Neural cell (in vitro differentiated cells): ENCODE results near the gene CEP55. TPM values are rescaled to one million over a fixed set of nuclear protein-coding genes. Genes with fewer than 3 reads are reported as not detected.

Source experiments
- H2AFZ ChIP-seq: fragments of 200-600, 300-800 bp; sonication (generic), shearing (Covaris generic); 2 replicates; pipeline ENCODE4 v1.6.0; 2014; ENCODE audit warnings: low read depth, mild to moderate bottlenecking, antibody characterized with exemption, low read length, moderate library complexity
- H3F3A ChIP-seq: fragments of 200-600 bp; shearing (Covaris generic); 2 replicates; pipeline ENCODE4 v1.6.1; 2016; ENCODE audit warnings: mild to moderate bottlenecking, moderate library complexity, mixed read lengths, antibody characterized with exemption, low read length; ENCODE audit not compliant: insufficient read depth, poor library complexity, severe bottlenecking
- H3K27ac ChIP-seq: fragments of 200-600, 300-800 bp; sonication (generic), shearing (Covaris generic); 2 replicates; pipeline ENCODE4 v1.5.1; 2014; ENCODE audit warnings: mild to moderate bottlenecking, low read length, moderate library complexity
- H3K27me3 ChIP-seq: fragments of 300-800, 200-600 bp; sonication (generic), shearing (Covaris generic); 2 replicates; pipeline ENCODE4 v1.6.0; 2014; ENCODE audit warnings: mild to moderate bottlenecking, low read depth, low read length, moderate library complexity; ENCODE audit not compliant: insufficient read depth
- H3K36me3 ChIP-seq: fragments of 300-800, 200-600 bp; sonication (generic), shearing (Covaris generic); 2 replicates; pipeline ENCODE4 v1.5.1; 2014; ENCODE audit warnings: mild to moderate bottlenecking, antibody characterized with exemption, low read length, moderate library complexity; ENCODE audit not compliant: insufficient read depth
- H3K4me2 ChIP-seq: fragments of 300-800, 200-600 bp; sonication (generic), shearing (Covaris generic); 2 replicates; pipeline ENCODE4 v1.6.0; 2014; ENCODE audit warnings: mild to moderate bottlenecking, low read length
- H3K4me3 ChIP-seq: fragments of 300-800, 200-600 bp; sonication (generic), shearing (Covaris generic); 2 replicates; pipeline ENCODE4 v1.5.1; 2014; ENCODE audit warnings: mild to moderate bottlenecking, low read length, moderate library complexity
- H3K79me2 ChIP-seq: fragments of 200-600 bp; shearing (Covaris generic); replicated peaks from 2 replicates; pipeline ENCODE4 v1.6.0; 2014; ENCODE audit warnings: mild to moderate bottlenecking, low read length, moderate library complexity; ENCODE audit not compliant: insufficient read depth
- H3K9ac ChIP-seq: fragments of 300-800, 200-600 bp; sonication (generic), shearing (Covaris generic); 2 replicates; pipeline ENCODE4 v1.6.1; 2016; ENCODE audit warnings: mild to moderate bottlenecking, low read length, mixed read lengths
- H3K9me2 ChIP-seq: fragments of 200-600 bp; shearing (Covaris generic); 2 replicates; pipeline ENCODE4 v1.6.1; 2016; ENCODE audit warnings: mild to moderate bottlenecking, low read length, mixed read lengths; ENCODE audit not compliant: insufficient read depth
- H3K9me3 ChIP-seq: fragments of 200-600, 300-800 bp; sonication (generic), shearing (Covaris generic); 2 replicates; pipeline ENCODE4 v1.6.1; 2016; ENCODE audit warnings: mild to moderate bottlenecking, mixed run types, low read length, moderate library complexity, mixed read lengths
- H4K20me1 ChIP-seq: fragments of 200-600 bp; shearing (Covaris generic); 2 replicates; pipeline ENCODE4 v1.6.1; 2016; ENCODE audit warnings: mild to moderate bottlenecking, mixed run types; ENCODE audit not compliant: insufficient read depth
- CTCF ChIP-seq: fragments of 450-650 bp; IDR thresholded peaks from 2 replicates; pipeline ENCODE4 v1.5.1; 2014; ENCODE audit warnings: antibody characterized with exemption, mild to moderate bottlenecking, moderate library complexity; ENCODE audit not compliant: poor library complexity, severe bottlenecking
- EP300 ChIP-seq: fragments of 450-650 bp; conservative IDR thresholded peaks from 2 replicates; pipeline ENCODE4 v1.6.1; 2014; ENCODE audit warnings: antibody characterized with exemption, mild to moderate bottlenecking, moderate library complexity; ENCODE audit not compliant: poor library complexity, severe bottlenecking
- EZH2 ChIP-seq: fragments of 200-600, 300-800 bp; shearing (Covaris generic), sonication (generic); IDR thresholded peaks from 2 replicates; pipeline ENCODE4 v1.6.1; 2014; ENCODE audit warnings: antibody characterized with exemption, low read length, borderline replicate concordance, mild to moderate bottlenecking; ENCODE audit not compliant: insufficient read depth, poor library complexity, severe bottlenecking
- MXI1 ChIP-seq: fragments of 450-650 bp; conservative IDR thresholded peaks from 2 replicates; pipeline ENCODE4 v1.6.1; 2014; ENCODE audit warnings: antibody characterized with exemption, mild to moderate bottlenecking; ENCODE audit not compliant: poor library complexity, severe bottlenecking
- POLR2AphosphoS5 ChIP-seq: IDR thresholded peaks from 2 replicates; pipeline ENCODE4 v1.6.1; 2012
- RAD21 ChIP-seq: fragments of 450-650 bp; conservative IDR thresholded peaks from 2 replicates; pipeline ENCODE4 v1.6.1; 2014; ENCODE audit warnings: antibody characterized with exemption, mild to moderate bottlenecking, moderate library complexity
- REST ChIP-seq: IDR thresholded peaks from 2 replicates; pipeline ENCODE4 v1.6.1; 2012; ENCODE audit warnings: borderline replicate concordance
- SMC3 ChIP-seq: fragments of 450-650 bp; conservative IDR thresholded peaks from 2 replicates; pipeline ENCODE4 v1.6.1; 2014; ENCODE audit warnings: antibody characterized with exemption, mild to moderate bottlenecking, moderate library complexity; ENCODE audit not compliant: poor library complexity
- TAF1 ChIP-seq: IDR thresholded peaks from 2 replicates; pipeline ENCODE4 v1.6.1; 2012; ENCODE audit warnings: low read depth
- polyA plus RNA-seq: library from polyadenylated mRNA; depleted of rRNA; stranded (reverse); fragments of >200 nt; gene quantifications from 2 replicates; pipeline ENCODE4 v1.2.3, GENCODE V29; 2014

The CEP55 gene
- polyA plus RNA-seq, 1 donor from 2014 or later = 0.67 TPM

- H3K9me3 ChIP-seq = no peaks in the 10 kb centered on the region
- no peak for TF ChIP-seq MXI1
- TF ChIP-seq EP300 = no peak
- no peak for TF ChIP-seq EZH2
- no peak for TF ChIP-seq CTCF
- TF ChIP-seq TAF1 = no peak
- no peak for TF ChIP-seq SMC3
- TF ChIP-seq RAD21 = no peak
- TF ChIP-seq POLR2AphosphoS5 = no peak
- no peak for TF ChIP-seq REST
- peak overlapping the region; percentile 75 for H3K4me3 ChIP-seq
- H4K20me1 ChIP-seq = no peaks in the 10 kb centered on the region
- H3K79me2 ChIP-seq = no peaks in the 10 kb centered on the region
- peak overlapping the region; percentile 21 for H3K9ac ChIP-seq
- H3K9me2 ChIP-seq = no peaks in the 10 kb centered on the region
- peak overlapping the region; percentile 73 for H2AFZ ChIP-seq
- no peaks in the 10 kb centered on the region for H3F3A ChIP-seq
- no peak overlapping the region for H3K4me2 ChIP-seq
- no peaks in the 10 kb centered on the region for H3K36me3 ChIP-seq
- no peak overlapping the region for H3K27ac ChIP-seq
- no peaks in the 10 kb centered on the region for H3K27me3 ChIP-seq
Observed at GRCh38 chr10:93495654-93496321, 624 bp upstream of the CEP55 start.

GRCh38 chr10:93498166-93498565, 1.8 kb downstream of the CEP55 start:
- TF ChIP-seq SMC3 (no peak), EZH2 (no peak), MXI1 (no peak), REST (no peak), TAF1 (no peak), CTCF (no peak), EP300 (no peak), RAD21 (no peak), POLR2AphosphoS5 (no peak)
- no peak overlapping the region for H3K4me2 ChIP-seq
- no peaks in the 10 kb centered on the region for H3F3A ChIP-seq
- H3K27me3 ChIP-seq = no peaks in the 10 kb centered on the region
- H3K9me3 ChIP-seq = no peaks in the 10 kb centered on the region
- H3K9ac ChIP-seq = no peak overlapping the region
- no peaks in the 10 kb centered on the region for H3K9me2 ChIP-seq
- no peak overlapping the region for H2AFZ ChIP-seq
- H3K4me3 ChIP-seq = no peak overlapping the region
- H3K79me2 ChIP-seq = no peaks in the 10 kb centered on the region
- no peak overlapping the region for H3K27ac ChIP-seq
- no peaks in the 10 kb centered on the region for H3K36me3 ChIP-seq
- no peaks in the 10 kb centered on the region for H4K20me1 ChIP-seq
